GM19043 (cell line): ENCODE data around the gene PDCD5.

ENCODE experiments used
- ATAC-seq: cut with Tn5 transposase; IDR thresholded peaks from one replicate; pipeline ENCODE4 v1.9.1; 2021; ENCODE audit warnings: low read depth; ENCODE audit not compliant: unreplicated experiment

PDCD5 gene

GRCh38 chr19:32627714-32628270, 46.8 kb downstream of the PDCD5 start:
- no peak for ATAC-seq

- ATAC-seq: no peak
These were observed 49.3 kb downstream of the PDCD5 start for GRCh38 chr19:32630338-32630737.

DNA sequence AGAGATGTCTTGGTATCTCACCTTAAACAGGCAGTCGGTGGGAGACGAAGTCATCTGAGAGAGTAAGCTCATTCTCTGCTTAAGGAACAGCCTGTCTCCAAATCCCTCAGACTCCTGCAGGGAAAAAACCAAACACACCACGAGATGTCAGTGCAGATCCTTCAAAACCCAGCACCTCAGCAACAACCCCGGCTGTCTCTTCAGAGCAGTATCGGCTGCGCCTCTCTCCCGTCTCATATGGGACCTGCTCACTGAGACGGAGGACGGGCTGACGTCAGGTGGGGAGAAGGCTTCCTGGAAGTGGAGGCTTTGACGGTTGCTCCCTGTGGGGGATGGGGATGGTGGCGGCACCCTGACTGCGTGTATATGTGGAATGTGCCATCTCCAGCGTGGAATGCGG, 50.4 kb downstream of the PDCD5 start:
- ATAC-seq: no peak
